Activated effector memory CD4-positive, alpha-beta T cell treated with Interleukin-2 at 50 U/mL for 16 hours (primary cell): ENCODE measurements around the gene UTRN.

ENCODE experiments used
- DNase-seq: peaks from one replicate; pipeline ENCODE4 v3.0.0-alpha.2; 2020

Gene UTRN

DNA sequence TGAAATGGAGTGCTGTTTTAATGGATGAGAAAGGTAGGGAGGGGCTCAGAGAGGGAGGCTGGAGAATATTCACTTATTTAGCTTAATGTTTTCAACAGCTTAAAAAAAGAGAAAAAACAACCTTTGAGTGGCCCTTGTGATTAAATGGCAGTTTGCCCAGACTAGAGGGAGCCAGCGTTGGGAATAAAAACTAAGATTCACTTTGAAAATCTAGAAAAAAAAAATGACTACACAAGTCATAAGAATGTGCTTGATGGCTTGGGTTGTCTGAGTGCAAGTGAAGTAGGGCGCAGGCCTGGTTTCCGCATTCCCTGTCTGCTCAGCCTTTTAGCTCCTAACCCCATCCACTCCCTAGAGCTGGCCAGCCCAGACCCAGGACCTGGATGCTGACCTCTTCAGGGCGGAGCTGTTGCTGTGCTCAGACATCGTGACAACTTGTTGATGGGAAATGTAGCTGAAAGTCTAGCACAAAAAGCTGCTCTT is 28.9 kb downstream of the UTRN start:
- DNase-seq, result no peak

DNA sequence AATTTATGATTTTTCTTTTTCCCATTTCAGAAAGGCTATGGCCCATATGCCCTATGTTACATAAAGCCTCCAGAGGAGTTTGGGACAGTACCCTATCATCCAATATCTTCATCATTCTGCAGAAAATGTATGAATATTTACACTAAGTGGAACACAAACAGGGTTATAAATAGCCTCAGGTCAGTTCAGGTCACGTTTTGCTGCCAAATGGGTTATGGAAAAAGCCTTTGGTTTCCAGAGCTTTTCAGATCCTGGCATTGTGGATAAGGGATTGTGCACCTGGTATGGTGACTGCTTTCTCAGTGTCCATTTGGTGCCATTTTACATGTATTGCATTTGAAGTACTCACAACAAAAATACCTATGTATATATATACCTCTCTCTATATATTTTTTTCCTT is 29.4 kb downstream of the UTRN start:
- DNase-seq, result no peak

DNA sequence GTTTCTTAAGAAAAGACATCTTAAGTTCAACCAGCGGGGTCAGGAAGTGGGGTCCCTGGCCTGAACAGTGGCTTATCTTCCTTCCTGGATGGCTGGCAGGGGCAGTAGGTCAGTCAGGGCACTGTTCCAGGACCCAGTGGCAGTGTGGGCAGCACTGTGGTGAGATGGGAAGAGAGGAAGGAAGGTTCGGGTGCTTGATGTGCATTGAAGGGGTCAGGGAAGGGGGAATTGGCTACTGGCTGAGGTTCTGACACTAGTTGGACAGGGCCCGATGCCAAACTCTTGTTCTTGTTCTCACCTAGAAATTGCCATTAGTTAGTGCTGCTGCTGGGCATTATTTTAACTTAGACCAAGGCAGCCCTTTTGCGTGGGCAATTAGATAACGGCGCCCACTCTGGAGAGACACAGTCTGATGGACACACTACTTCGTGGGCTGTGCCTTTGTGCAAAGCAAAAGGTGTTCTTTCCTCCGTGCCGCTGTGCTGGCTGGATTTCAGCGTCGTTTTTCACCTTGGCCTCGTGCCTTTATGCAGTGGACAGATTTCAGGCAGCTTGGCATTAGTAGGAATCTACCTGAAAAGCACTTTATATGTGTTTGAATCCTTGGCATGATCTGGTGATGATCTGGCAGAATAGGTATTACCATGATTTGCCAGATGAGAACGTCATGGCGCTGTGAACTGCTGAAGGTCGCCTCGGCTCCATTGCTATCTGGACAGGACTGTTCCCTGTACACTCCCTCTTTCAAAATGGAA is 30.3 kb downstream of the UTRN start:
- no peak for DNase-seq

DNA sequence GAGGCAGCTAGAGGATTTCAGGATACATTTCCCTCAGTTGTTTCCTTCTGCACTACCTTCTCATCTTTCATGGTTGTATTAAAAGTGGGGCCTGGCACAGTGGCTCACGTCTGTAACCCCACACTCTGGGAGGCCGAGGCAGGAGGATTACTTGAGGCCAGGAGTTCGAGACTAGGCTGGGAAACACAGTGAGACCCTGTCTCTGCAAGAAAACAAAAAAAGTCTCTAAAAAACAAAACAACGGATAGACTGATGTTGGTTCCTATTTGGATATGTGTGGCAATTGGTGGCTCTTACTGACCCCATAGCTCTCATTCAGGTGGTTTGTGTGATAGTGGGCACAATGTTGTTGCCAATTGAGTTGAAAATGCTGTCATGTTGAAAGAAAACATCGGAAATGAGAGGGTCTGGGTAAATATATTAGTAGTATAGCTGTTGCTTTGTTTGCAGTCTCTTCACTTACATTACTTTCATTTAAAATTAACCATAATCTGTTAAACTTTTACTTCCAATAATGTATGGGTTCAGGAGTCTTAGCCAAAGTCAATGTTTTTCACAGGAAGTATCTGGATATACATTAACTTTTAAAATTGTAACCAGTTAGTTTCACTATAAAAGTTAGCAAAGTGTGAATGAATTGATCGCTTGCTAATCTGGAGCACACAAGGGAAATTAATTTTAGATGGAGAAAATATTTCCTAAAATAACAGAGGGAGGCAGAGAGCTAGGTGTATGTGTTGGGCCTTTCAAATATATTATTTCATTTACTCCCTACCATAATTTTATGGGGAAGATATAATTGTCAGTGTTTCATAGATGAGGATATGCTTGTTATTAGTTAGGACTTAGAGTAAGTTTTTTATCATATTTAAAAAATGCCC is 31.1 kb downstream of the UTRN start:
- no peak for DNase-seq

DNA sequence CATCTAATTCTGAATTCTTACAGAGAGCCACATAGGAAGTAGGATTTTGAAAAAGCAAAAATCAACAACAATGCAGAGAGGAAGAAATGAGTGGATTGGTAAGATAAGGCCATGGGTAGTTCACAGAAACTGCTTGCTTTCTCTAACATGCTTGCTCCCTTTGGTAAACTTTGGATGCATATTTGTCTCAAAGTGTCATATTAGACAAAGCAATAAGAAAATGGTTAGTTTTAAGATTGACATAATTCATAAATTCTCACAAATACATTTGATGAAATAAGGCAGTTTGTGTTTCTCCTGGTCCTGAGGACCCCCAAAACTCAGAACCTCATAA is 31.7 kb downstream of the UTRN start:
- DNase-seq, result no peak

- DNase-seq, result no peak
Measured at GRCh38 chr6:144317736-144318135, 32.6 kb downstream of the UTRN start.

GRCh38 chr6:144319211-144319610 is 34.1 kb downstream of the UTRN start:
- DNase-seq, result no peak

DNA sequence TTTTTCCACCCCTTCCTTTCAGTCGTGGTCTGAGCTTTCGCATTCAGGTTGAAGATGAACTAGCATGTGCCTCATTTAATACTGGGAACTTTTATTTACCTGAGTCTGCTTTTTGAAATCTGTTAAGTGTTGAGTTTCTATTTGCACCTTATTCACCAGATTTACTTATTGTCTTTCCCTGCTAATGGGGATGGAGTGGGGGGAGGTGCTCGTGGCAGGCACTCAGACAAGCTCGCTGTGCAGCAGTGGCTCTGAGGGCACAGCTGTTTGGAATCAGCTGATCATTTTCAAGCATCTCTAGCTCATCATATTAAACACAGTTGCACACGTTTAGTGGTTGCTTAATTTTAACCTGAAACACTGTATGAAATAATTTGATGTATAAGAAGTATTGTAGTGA is 35.6 kb downstream of the UTRN start:
- DNase-seq, result no peak

GRCh38 chr6:144321839-144322591 is 36.9 kb downstream of the UTRN start:
- no peak for DNase-seq

DNA sequence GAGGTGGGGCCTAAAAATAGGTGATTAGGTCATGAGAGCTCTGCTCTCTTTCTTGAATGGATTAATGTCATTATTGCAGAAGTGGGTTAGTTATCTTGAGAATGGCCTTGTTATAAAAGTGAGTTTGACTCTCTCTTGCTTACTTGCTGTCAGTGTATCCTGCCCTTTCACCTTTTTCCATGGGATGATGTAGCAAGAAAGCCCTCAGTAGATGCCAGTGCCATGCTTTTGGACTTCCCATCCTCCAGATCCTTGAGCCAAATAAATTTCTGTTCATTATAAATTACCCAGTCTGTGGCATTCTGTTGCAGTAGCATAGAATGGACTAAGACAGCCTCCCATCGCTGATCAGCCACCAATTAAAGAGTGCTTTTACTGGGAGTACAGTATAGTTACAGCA is 40.1 kb downstream of the UTRN start:
- no peak for DNase-seq

DNA sequence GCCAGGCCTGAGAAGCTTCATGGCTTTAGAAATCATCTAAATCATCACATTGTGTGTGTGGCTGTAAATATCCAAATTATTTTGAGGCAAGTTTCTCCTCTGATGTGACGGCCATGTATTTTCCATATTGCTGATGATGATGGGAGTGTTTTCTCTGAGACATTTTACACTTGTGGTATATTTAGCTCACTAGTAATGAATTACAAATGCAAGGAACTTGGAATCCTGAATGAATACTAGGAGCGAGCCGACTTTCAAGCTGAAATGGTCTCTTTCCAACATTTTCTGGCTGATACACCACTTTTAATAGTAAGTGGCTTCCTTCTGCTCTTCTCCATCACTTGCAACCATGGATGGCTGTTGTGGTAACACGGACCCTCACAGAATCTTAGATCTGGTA is 41.3 kb downstream of the UTRN start:
- no peak for DNase-seq

DNA sequence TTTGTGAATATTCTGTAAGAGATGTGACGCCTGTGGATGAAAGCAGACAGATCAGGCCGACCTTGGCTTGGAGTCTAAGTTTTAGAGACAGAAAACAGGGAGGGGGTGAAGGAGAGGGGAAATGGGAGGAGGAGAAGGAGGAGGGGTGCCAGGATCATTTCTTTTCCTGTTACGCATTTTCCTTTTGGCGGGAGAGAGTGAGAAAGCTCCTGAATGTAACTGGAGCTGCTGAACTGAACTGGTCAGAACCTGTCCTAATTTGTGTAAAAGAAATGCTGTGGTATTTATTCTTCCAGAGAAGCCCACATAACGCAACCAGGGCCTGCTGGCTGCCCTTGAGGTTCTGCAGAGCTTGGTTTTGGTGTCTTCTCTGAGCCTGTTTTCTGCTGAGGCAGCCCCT is 41.9 kb downstream of the UTRN start:
- DNase-seq, result no peak

- DNase-seq, result no peak
Measured at GRCh38 chr6:144330017-144330987, 45.2 kb downstream of the UTRN start.

GRCh38 chr6:144331491-144331969 is 46.4 kb downstream of the UTRN start:
- DNase-seq, result no peak

DNA sequence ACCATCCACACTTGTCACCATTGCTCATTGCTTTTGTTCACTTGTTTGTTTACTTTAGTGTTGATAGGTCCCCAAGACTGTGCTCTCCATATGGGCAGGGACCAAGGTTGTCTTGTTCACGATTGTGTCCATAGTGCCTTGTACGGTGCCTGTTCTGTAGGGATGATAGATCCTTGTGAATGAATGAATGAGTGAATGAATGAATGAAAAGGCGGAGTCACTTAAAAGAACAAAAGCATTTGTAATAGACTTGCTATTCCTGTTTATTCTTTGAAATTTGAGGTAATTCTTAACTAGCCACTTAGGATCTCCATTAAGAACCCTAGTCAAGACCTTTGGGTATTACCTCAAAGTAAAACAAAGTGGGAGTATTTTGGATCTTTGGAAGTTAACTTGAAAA is 47.0 kb downstream of the UTRN start:
- DNase-seq, result no peak

DNA sequence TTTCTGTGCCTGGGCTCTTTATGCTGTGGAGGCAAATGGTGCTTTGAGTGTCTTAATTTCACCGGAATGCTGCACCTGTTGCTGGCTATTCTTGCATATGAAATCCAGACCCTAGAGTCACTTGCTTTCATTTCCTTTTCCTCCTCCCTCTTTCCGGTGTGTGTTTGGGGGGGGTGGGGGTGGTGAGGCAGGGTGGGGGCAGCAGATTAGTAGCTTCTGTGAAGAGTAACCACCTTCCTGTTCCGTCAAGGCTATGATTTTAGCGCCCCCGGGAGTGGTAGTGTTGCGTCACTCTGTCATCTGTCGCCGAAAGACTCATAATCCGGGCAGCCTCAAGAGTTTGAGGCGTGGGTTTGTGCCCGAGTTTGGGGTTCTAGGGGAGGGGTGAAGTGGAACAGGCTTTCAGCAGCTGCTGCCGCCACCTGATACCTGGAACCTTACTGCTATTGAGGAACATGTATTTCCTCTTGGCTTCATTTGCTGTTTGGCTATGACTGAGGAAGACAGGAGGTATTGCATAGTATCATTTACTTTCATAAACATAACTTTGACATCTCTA is 49.1 kb downstream of the UTRN start:
- peak; percentile 52 for DNase-seq
